ENCODE data around the gene GJD2.

DNA sequence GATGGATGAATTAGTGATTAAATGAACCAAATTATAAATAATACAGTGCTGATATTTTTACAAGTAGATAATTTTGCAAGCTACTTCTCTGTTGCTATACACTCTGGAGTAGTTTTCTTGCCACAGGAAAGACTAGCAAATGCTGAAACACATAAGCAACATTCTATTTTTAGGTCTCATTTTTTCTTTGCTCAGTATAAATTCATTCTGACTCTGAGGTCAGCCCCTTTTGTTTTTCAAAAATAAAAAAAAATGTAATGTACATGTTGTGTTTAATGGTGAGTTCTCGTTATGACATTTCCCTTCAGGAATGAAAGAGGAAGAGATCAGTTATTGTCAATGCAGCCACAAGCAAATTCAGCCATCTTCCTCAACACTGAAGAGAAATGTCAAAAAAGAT, 24.9 kb downstream of the GJD2 start:
- TF ChIP-seq, protein P1, sequence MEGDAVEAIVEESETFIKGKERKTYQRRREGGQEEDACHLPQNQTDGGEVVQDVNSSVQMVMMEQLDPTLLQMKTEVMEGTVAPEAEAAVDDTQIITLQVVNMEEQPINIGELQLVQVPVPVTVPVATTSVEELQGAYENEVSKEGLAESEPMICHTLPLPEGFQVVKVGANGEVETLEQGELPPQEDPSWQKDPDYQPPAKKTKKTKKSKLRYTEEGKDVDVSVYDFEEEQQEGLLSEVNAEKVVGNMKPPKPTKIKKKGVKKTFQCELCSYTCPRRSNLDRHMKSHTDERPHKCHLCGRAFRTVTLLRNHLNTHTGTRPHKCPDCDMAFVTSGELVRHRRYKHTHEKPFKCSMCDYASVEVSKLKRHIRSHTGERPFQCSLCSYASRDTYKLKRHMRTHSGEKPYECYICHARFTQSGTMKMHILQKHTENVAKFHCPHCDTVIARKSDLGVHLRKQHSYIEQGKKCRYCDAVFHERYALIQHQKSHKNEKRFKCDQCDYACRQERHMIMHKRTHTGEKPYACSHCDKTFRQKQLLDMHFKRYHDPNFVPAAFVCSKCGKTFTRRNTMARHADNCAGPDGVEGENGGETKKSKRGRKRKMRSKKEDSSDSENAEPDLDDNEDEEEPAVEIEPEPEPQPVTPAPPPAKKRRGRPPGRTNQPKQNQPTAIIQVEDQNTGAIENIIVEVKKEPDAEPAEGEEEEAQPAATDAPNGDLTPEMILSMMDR (conservative IDR thresholded peaks at IDR 0.05; ENCODE audit: low read depth, low read length), result no peak
- no peak for TF ChIP-seq EZH2phosphoT487 (IDR thresholded peaks at IDR 0.05; ENCODE audit: borderline replicate concordance, low read length)

All from PC-3 (cell line).